SK-N-SH (cell line): ENCODE results near the gene RTN4RL1.

ENCODE experiments used
- CTCF ChIP-seq: fragments of 200-600 bp; sonication (generic); IDR thresholded peaks from 2 replicates; pipeline ENCODE4 v1.6.1; 2017; ENCODE audit warnings: antibody characterized with exemption, mild to moderate bottlenecking, moderate library complexity
- FOSL2 ChIP-seq: IDR thresholded peaks from 2 replicates; pipeline ENCODE4 v1.4.0; 2012; ENCODE audit warnings: low read depth, mild to moderate bottlenecking, moderate library complexity, borderline replicate concordance
- GABPA ChIP-seq: IDR thresholded peaks from 2 replicates; pipeline ENCODE4 v1.4.0; 2012; ENCODE audit warnings: low read depth, mild to moderate bottlenecking
- POLR2AphosphoS5 ChIP-seq: IDR thresholded peaks from 2 replicates; pipeline ENCODE4 v1.6.1; 2012; ENCODE audit warnings: low read depth, low read length
- RCOR1 ChIP-seq: fragments of 150-350 bp; IDR thresholded peaks from 2 replicates; pipeline ENCODE4 v1.6.1; 2017; ENCODE audit warnings: antibody characterized with exemption, low read length
- SMC3 ChIP-seq: IDR thresholded peaks from 2 replicates; pipeline ENCODE4 v1.6.1; 2012; ENCODE audit warnings: low read depth, low read length, improper control_type of control experiment

- TF ChIP-seq CTCF (no peak), FOSL2 (no peak), POLR2AphosphoS5 (no peak), SMC3 (no peak), RCOR1 (0 out of 2 replicates have a peak, but pooled peaks have one; percentile 53), GABPA (no peak)
These were observed 29.0 kb downstream of the RTN4RL1 start for GRCh38 chr17:1995907-1996799.
